Activated B cell treated with CpG ODN at 0.5 μM for 24 hours (primary cell): ENCODE results near the gene CAMKMT. TPM values are rescaled to one million over a fixed set of nuclear protein-coding genes. Genes with fewer than 3 reads are reported as not detected.

Experiments used
- ATAC-seq: fragments of 200-7000 bp; cut with Tn5 transposase; one replicate; pipeline ENCODE4 v1.10.0; 2021; ENCODE audit warnings: low read depth, mild to moderate bottlenecking, moderate library complexity
- CTCF ChIA-PET: fragments of 350-600 bp; sonication (Branson Sonifier 250); formaldehyde crosslinking; loops from one replicate; lab custom pipeline; 2021; ENCODE audit warnings: antibody characterized with exemption; lab: Charles Lee
- POLR2A ChIA-PET: fragments of 350-600 bp; sonication (Branson Sonifier 250); formaldehyde crosslinking; loops from one replicate; lab custom pipeline; 2021; ENCODE audit warnings: antibody characterized with exemption; lab: Charles Lee
- DNase-seq: peaks from one replicate; pipeline ENCODE4 v3.0.0; 2022
- H3K27ac Mint-ChIP-seq: one replicate; pipeline ENCODE4 v1.8.0; 2020; ENCODE audit warnings: mixed read lengths
- H3K27me3 Mint-ChIP-seq: one replicate; pipeline ENCODE4 v1.8.0; 2021; ENCODE audit warnings: mixed read lengths
- H3K36me3 Mint-ChIP-seq: one replicate; pipeline ENCODE4 v1.8.0; 2021; ENCODE audit warnings: low read depth, mixed read lengths
- H3K4me1 Mint-ChIP-seq: one replicate; pipeline ENCODE4 v1.8.0; 2021; ENCODE audit warnings: mixed read lengths
- H3K4me3 Mint-ChIP-seq: one replicate; pipeline ENCODE4 v1.8.0; 2020; ENCODE audit warnings: mild to moderate bottlenecking, mixed read lengths
- H3K9me3 Mint-ChIP-seq: one replicate; pipeline ENCODE4 v1.8.0; 2020; ENCODE audit warnings: mixed read lengths
- CTCF ChIP-seq: fragments of 200-600 bp; IDR thresholded peaks from one replicate; pipeline ENCODE4 v1.8.0; 2022; ENCODE audit warnings: antibody characterized with exemption, mild to moderate bottlenecking
- intact Hi-C: fragments of 100-400 bp; cut with micrococcal nuclease; formaldehyde crosslinking; loops from one replicate; pipeline ENCODE4 v1.15.1; 2024
- total RNA-seq: library from RNA; stranded (reverse); gene quantifications from 2 replicates; pipeline ENCODE4 v1.2.3, GENCODE V29; 2022

CAMKMT gene
- total RNA-seq, 1 donor from 2014 or later = 21.2 TPM

GRCh38 chr2:44742057-44742456, 380.3 kb downstream of the CAMKMT start:
- H3K27ac Mint-ChIP-seq = no peak overlapping the region
- ChIA-PET CTCF (no interaction called here), POLR2A (interaction anchor here (0.5 kb wide), 1 partner anchor 1242 kb away, joined by 5 read pairs; no protein-coding TSS in a partner anchor)
- no peaks in the 10 kb centered on the region for H3K36me3 Mint-ChIP-seq
- no peak for TF ChIP-seq CTCF
- no peak for DNase-seq
- no peaks in the 10 kb centered on the region for H3K9me3 Mint-ChIP-seq
- intact Hi-C loops = no loop called here
- H3K4me1 Mint-ChIP-seq = no peaks in the 10 kb centered on the region
- no peak for ATAC-seq
- no peak overlapping the region for H3K4me3 Mint-ChIP-seq
- no peaks in the 10 kb centered on the region for H3K27me3 Mint-ChIP-seq

- intact Hi-C loops = no loop called here
- H3K4me1 Mint-ChIP-seq = no peaks in the 10 kb centered on the region
- no peak for TF ChIP-seq CTCF
- ChIA-PET POLR2A (no interaction called here), CTCF (no interaction called here)
- H3K9me3 Mint-ChIP-seq = no peaks in the 10 kb centered on the region
- H3K36me3 Mint-ChIP-seq = no peaks in the 10 kb centered on the region
- H3K4me3 Mint-ChIP-seq = no peak overlapping the region
- H3K27me3 Mint-ChIP-seq = no peaks in the 10 kb centered on the region
- no peak overlapping the region for H3K27ac Mint-ChIP-seq
- ATAC-seq = no peak
- DNase-seq = no peak
Observed at GRCh38 chr2:44743473-44743872, 381.7 kb downstream of the CAMKMT start.

- no peaks in the 10 kb centered on the region for H3K36me3 Mint-ChIP-seq
- H3K27me3 Mint-ChIP-seq = no peaks in the 10 kb centered on the region
- DNase-seq (no peak), ATAC-seq (no peak)
- TF ChIP-seq CTCF = no peak
- intact Hi-C loops = no loop called here
- H3K27ac Mint-ChIP-seq = no peak overlapping the region
- H3K9me3 Mint-ChIP-seq = no peaks in the 10 kb centered on the region
- ChIA-PET CTCF (no interaction called here), POLR2A (no interaction called here)
- H3K4me3 Mint-ChIP-seq = no peak overlapping the region
- H3K4me1 Mint-ChIP-seq = no peaks in the 10 kb centered on the region
Observed at GRCh38 chr2:44744961-44745892, 383.5 kb downstream of the CAMKMT start.

- POLR2A ChIA-PET = no interaction called here
- H3K36me3 Mint-ChIP-seq = no peaks in the 10 kb centered on the region
- CTCF ChIA-PET = no interaction called here
- no peak overlapping the region for H3K4me3 Mint-ChIP-seq
- intact Hi-C loops = no loop called here
- DNase-seq = no peak
- no peaks in the 10 kb centered on the region for H3K4me1 Mint-ChIP-seq
- no peaks in the 10 kb centered on the region for H3K9me3 Mint-ChIP-seq
- TF ChIP-seq CTCF = no peak
- no peak for ATAC-seq
- no peak overlapping the region for H3K27ac Mint-ChIP-seq
- no peaks in the 10 kb centered on the region for H3K27me3 Mint-ChIP-seq
Observed at GRCh38 chr2:44745922-44746766, 384.4 kb downstream of the CAMKMT start.
